Brain microvascular endothelial cell (primary cell): ENCODE results near the gene GCN1.

Experiments
- DNase-seq: peaks from one replicate; pipeline ENCODE4 v3.0.0-alpha.2; 2020
- H3K27ac ChIP-seq: fragments of 250-450 bp; sonication (Bioruptor Pico); 2 replicates; pipeline ENCODE4 v1.5.1; 2020; ENCODE audit warnings: mild to moderate bottlenecking, moderate library complexity
- H3K27me3 ChIP-seq: fragments of 250-450 bp; sonication (Bioruptor Pico); replicated peaks from 2 replicates; pipeline ENCODE4 v1.5.1; 2020; ENCODE audit warnings: mild to moderate bottlenecking
- H3K36me3 ChIP-seq: fragments of 250-450 bp; sonication (Bioruptor Pico); replicated peaks from 2 replicates; pipeline ENCODE4 v1.5.1; 2020; ENCODE audit warnings: mild to moderate bottlenecking
- H3K4me3 ChIP-seq: 2 replicates; pipeline ENCODE4 v1.5.1; 2011; ENCODE audit warnings: low read depth, mild to moderate bottlenecking, control low read depth, low read length, moderate library complexity
- in situ Hi-C: cut with HindIII; loops from 2 replicates; pipeline ENCODE4 v1.10.0; 2017; ENCODE audit warnings: low sequenced_read_pairs, low pct_ligation_motif_present
- TF ChIP-seq, protein P1 (sequence below): IDR thresholded peaks from 2 replicates; pipeline ENCODE4 v1.5.1; 2011; ENCODE audit warnings: low read depth, mild to moderate bottlenecking, moderate library complexity, low read length, control low read depth, inconsistent platforms; ENCODE audit errors: missing control alignments

The GCN1 gene

DNA sequence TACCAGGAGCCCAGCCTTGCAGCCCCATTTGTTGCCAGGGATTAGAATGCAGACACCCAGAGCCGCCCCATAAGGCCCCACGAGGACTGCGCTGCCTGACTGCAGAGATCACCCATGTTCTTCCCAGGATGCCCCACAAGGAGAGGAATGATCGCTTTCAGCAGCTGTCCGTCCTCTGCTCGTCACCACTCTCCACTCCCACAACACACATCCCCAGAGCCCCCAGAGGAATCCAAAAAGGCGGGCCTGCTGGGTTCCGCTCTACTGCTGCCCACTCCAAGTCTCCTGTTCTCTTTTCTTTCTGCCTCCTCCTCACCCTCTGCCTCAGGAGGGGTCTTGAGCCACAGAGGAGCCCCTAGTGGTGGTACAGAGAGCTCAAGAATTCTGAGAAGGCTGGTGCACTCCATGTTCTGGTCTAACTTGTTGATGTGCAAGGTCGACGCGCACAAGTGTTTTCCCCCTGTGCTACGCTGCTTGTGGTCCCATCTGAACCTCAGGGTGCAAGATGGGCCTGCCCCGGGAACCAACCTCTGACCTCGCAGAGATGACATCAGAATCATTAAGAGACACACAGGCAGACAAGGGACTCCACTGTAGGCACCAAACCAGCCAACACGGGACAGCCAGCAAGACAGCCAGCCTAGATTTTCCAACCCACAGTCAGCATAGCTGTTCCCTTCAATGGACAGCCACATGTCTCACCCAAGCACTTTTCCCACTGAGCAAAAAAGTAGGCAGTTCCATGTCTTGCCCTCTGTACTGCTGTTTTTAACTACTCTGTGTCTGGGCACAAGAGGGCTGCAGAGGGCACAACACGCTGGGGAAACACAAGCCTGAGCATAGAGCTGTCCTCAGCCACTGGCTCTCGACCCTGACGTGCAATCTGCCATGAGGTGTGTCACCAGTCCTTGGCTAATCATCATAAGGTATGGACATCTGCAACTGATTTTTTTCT is 41.1 kb upstream of the GCN1 start:
- no peak for DNase-seq
- Histone ChIP-seq H3K27ac (peak overlapping the region; percentile 94), H3K36me3 (peaks cover 2% of the 10 kb centered on the region), H3K27me3 (no peaks in the 10 kb centered on the region), H3K4me3 (no peak overlapping the region)
- TF ChIP-seq, protein P1, sequence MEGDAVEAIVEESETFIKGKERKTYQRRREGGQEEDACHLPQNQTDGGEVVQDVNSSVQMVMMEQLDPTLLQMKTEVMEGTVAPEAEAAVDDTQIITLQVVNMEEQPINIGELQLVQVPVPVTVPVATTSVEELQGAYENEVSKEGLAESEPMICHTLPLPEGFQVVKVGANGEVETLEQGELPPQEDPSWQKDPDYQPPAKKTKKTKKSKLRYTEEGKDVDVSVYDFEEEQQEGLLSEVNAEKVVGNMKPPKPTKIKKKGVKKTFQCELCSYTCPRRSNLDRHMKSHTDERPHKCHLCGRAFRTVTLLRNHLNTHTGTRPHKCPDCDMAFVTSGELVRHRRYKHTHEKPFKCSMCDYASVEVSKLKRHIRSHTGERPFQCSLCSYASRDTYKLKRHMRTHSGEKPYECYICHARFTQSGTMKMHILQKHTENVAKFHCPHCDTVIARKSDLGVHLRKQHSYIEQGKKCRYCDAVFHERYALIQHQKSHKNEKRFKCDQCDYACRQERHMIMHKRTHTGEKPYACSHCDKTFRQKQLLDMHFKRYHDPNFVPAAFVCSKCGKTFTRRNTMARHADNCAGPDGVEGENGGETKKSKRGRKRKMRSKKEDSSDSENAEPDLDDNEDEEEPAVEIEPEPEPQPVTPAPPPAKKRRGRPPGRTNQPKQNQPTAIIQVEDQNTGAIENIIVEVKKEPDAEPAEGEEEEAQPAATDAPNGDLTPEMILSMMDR = peak; percentile 65
- in situ Hi-C loops = no loop called here

DNA sequence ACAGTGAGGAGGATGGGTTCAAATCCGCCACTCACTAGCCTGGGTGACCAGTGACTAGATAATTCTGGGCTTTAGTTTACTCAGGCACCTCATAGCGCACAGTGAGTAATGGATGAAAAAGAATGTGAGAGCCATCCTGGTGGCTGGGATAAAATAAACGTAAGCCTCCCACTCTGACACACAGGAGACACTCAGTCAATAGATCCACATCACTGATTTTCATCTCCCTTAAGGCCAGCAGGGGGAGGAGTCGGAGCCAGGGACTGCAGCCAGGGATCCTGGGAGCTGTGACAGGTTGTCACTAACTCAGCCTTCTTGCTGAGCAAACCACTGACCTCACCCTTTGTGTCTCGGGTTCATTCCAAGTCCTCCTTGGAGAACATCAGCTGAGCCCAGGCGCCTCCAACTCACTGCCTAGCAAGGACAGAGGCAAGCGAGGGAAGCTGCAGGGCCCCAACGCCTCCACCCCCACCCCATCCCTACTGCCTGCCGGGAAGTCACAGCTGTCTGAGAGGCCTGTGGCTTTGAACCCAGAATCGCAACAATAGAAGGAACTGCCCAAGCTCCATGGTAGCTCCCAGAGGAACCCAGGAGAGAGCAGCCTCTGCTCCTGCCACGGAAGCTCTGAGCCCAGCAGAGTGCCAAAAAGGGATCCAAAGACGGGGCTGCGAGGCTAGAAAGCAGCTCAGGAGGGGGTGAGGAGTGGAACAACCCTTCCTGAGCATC is 40.3 kb upstream of the GCN1 start:
- TF ChIP-seq, protein P1 = peak; percentile 76
- Histone ChIP-seq H3K36me3 (peaks cover 2% of the 10 kb centered on the region), H3K27me3 (no peaks in the 10 kb centered on the region), H3K4me3 (no peak overlapping the region), H3K27ac (peak overlapping the region; percentile 94)
- in situ Hi-C loops = no loop called here
- DNase-seq = peak; percentile 98

DNA sequence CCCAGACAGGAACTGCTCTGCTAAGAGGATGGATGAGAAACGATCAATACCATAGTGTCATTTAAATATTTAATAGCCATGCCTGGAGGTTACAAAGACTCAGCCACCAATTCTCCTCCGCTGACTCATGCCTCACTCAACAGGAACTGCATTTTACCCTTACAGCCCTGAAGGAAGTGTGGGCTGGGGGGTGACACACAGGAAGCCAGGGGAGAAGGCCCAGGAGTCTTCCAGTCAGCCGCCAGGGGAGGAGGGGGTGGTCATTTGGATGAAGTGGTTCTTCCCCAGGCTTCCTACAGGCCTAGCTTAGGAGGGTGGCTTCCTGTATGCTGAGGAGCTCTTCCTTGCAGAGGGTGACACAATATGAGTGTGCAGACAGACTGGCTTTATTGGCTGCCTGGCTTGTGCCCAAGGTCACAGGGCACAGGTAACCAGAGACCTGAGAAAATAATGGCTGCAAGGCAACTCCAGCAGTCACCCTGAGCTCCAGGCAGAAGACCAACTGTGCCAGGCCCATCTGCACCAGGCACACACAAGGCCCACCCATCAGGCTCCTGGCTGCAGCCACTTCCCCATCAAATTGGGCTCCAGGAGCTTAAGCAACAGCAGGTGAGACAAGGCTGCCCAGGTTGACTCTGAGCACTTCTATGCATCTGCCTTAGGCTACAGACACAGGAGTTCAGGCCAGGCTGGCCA is 36.9 kb upstream of the GCN1 start:
- in situ Hi-C loops = no loop called here
- peaks cover 4% of the 10 kb centered on the region for H3K36me3 ChIP-seq
- peak overlapping the region; percentile 94 for H3K27ac ChIP-seq
- TF ChIP-seq, protein P1 = peak; percentile 58
- peak; percentile 94 for DNase-seq
- peak overlapping the region; percentile 26 for H3K4me3 ChIP-seq
- no peaks in the 10 kb centered on the region for H3K27me3 ChIP-seq

GRCh38 chr12:120230974-120231315 is 36.4 kb upstream of the GCN1 start:
- H3K36me3 ChIP-seq = peaks cover 9% of the 10 kb centered on the region
- H3K4me3 ChIP-seq = peak overlapping the region; percentile 26
- no peak for DNase-seq
- TF ChIP-seq, protein P1 = no peak
- H3K27ac ChIP-seq = peak overlapping the region; percentile 94
- H3K27me3 ChIP-seq = no peaks in the 10 kb centered on the region
- in situ Hi-C loops = no loop called here

GRCh38 chr12:120230326-120230973 is 35.9 kb upstream of the GCN1 start:
- peak overlapping the region; percentile 94 for H3K27ac ChIP-seq
- in situ Hi-C loops = no loop called here
- DNase-seq = peak; percentile 97
- peak overlapping the region; percentile 26 for H3K4me3 ChIP-seq
- TF ChIP-seq, protein P1 = no peak
- peaks cover 14% of the 10 kb centered on the region for H3K36me3 ChIP-seq
- no peaks in the 10 kb centered on the region for H3K27me3 ChIP-seq
